GM19025 (cell line): ENCODE data around the gene EBLN1.
A peak's percentile ranks its signal among the peaks of the same experiment; 100 is the strongest.
"Not testable (repeated sequence)": the region's sequence is repeated elsewhere in the genome, so short reads cannot be mapped to it uniquely, and the experiment has no call there.

Experiments used
- ATAC-seq: cut with Tn5 transposase; IDR thresholded peaks from one replicate; pipeline ENCODE4 v1.9.1; 2021; ENCODE audit warnings: mild to moderate bottlenecking, low read depth, moderate library complexity; ENCODE audit not compliant: unreplicated experiment

Gene EBLN1

GRCh38 chr10:22228943-22229801 lies 11.4 kb upstream of the EBLN1 start:
- peak; percentile 77 for ATAC-seq

- no peak for ATAC-seq
Measured at GRCh38 chr10:22228167-22228938, 10.5 kb upstream of the EBLN1 start.

DNA sequence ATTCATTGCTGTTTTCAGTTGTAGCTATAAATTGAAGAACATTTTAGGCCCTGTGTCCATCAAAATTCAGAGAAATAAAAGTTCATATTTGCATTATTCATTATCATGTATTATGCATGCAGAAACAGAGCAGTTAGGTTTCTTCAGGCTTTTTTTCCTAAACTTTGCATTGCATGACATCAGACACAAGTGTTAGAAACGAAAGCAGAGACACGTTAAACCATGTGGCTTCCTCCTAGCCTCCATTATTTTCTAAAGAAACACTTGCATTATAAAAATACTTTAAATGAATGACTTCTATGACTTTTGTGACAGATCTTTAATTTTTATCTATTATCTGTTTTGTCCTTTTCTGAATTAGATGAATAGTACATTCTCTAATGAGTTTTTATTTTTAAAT lies 8.8 kb upstream of the EBLN1 start:
- ATAC-seq = no peak

DNA sequence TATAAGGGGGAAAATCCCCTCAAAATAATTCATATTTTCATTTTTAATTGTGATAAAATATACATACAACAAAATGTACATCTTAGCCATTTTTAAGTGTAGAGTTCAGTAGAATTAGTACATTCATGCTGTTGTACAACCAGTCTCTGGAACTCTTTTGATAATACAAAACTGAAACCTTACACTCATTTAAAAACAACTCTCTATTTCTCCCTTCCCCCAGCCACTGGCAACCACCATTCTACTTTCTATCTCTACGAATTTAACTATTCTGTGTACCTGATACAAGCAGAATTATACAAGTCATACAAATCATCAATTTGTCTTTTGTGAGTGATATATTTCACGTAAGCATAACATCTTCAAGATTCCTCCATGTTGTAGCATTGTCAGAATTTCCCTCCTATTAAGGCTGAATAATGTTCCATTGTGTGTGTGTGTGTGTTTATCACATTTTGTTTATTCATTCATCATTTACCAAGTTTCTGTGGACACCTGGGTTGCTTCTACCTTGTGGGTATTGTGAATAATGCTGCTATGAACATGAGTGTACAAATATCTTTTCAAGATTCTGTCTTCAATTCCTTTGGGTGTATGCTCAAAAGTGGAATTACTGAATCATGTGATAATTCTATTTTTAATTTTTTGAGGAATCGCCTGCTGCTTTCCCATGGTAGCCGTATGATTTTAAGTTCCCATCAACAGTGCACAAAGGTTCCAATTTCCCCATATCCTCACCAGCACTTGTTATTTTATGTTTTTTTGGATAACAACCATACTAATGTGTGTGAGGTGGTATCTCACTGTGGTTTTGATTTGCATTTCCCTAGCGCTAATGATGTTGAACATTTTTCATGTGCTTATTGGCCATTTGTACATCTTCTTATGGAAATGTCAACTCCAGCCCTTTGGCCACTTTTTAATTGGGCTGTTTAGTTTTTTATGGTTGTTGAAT lies 4.7 kb upstream of the EBLN1 start:
- ATAC-seq = peak; percentile 74

GRCh38 chr10:22219308-22219707 lies 1.5 kb upstream of the EBLN1 start:
- ATAC-seq = no peak

DNA sequence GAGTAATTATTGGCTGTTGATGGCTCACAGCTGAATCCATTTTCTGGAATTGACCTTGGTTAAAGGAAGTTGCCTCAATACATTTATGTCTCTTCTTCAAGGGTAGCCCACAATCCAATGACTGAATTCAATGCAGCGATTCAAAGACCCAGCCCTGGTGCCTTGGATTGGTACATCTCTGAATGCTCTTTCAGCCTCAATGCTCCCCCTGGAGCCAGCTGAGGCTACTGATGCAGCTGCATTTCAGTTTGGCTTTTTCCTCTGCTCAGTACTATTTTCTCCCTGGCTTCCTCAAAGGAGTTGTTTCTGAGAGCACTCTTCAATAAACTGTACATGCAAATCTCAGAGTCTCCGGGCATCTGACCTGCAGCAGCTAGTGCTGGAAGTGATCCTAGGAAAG lies 633 bp upstream of the EBLN1 start:
- no peak for ATAC-seq

DNA sequence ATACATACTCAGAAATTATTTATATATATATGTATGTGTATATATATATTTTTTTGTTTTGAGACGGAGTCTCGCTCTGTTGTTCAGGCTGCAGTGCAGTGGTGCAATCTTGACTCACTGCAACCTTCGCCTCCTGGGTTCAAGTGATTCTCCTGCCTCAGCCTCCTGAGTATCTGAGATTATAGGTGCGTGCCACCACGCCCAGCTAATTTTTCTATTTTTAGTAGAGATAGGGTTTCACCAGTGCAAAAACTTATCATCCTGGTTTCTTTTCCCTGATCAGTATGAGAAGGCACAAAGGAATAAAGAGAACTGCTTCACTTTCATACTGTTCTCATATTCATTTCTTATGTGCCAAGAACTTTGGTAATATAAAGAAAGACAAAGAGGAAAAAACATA lies 731 bp downstream of the EBLN1 start:
- ATAC-seq = not testable (repeated sequence)

- no peak for ATAC-seq
Measured at GRCh38 chr10:22210267-22210666, 7.5 kb downstream of the EBLN1 start.

DNA sequence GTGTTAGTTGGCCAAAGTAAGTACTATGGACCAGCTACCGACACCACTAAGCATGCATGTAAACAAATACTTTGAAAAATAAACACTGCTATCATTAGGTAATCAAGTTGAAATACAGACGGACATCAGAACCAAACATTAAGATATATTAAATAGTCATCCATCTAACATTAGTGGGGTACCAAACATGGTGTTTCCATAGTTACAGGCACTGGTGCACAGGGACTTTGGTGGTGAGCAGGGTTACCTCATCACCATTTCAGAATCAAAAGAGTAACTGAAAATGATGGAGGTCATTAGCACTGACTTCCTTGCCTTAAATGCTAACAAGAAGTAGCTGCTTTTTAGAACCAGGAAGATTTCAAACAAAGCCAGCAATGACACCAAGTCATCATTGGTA lies 23.9 kb downstream of the EBLN1 start:
- no peak for ATAC-seq

GRCh38 chr10:22185586-22185985 lies 32.2 kb downstream of the EBLN1 start:
- ATAC-seq = no peak

DNA sequence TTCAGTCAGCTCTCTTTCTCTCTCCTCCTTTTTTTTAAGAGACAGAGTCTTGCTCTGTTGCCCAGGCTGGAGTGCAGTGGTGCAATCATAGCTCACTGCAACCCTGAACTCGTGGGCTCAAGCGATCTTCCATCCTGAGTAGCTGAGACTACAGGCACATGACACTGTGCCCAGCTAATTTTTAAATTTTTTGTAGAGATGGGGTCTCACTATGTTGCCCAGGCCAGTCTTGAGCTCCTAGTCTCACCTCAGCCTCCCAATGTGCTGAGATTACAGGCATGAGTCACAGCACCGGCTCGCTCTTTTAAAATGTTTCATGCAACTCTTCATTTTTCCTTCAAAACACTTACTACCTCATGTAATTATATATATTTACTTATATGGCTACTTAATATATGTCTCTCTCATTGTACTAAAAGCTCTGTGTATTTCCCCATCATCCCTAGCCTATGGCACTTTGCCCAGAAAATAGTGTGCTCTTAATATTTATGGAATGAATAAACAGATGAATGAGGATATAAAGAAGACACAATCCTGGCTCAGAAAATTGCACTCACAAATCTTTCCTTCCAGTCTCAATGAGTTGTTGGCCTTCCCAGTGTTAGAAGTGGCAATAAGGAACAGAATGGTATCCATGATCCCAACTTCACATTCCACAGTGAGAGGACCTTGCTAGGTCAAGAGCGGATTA lies 33.9 kb downstream of the EBLN1 start:
- ATAC-seq = no peak

DNA sequence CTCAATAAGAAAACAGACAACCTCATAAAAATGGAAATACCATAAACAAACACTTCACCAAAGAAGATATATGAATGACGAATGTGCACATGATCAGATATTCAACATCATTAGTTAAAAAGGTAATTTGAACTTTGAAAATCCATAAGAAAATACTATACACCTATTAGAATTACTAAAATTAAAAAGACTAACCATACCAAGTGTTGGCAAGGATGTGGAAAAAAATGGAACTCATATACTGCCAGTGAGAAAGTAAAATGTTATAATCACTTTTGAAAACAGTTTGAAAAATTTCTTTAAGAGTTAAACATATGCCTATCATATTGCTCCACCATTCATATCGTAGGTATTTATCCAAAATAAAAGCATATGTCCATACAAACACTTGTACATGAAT lies 37.1 kb downstream of the EBLN1 start:
- ATAC-seq = no peak

DNA sequence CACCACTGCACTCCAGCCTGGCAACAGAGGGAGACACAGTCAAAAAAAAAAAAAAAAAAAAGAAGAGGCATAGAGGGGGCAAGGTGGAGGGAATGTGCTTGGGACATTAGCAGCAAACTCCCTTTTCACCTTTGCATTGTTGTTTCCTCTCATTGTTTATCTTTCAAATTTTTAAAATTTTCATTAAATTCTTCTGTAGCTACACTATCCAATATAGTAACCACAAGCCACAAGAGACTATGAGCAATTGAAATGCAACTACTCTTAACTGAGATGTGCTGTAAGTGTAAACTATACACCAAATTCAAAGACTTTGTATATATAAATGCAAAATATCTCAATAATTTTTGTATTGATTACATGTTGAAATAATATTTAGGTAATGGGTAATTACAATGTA lies 43.4 kb downstream of the EBLN1 start:
- no peak for ATAC-seq

GRCh38 chr10:22171131-22171530 lies 46.7 kb downstream of the EBLN1 start:
- ATAC-seq = no peak

DNA sequence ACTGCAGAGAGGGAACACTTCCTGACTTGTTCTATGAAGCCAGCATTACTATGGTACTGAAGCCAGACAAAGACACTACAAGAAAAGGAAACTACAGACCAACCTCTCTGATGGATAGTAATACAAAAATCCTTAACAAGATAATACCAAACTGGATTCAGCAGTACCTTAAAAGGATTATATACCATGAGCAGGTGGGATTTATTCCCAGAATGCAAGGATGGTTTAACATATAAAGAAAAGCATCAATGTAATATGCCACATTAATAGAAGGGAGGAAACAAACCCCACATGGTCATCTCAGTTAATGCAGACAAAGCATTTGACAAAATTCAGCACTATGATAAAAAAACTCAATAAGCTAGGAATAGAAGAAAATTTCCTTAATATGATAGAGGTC lies 47.2 kb downstream of the EBLN1 start:
- no peak for ATAC-seq

- no peak for ATAC-seq
Measured at GRCh38 chr10:22159979-22160378, 57.8 kb downstream of the EBLN1 start.

GRCh38 chr10:22159180-22159579 lies 58.6 kb downstream of the EBLN1 start:
- no peak for ATAC-seq
